CD4-positive, alpha-beta memory T cell (primary cell): ENCODE measurements around the gene VENTX. TPM values are rescaled to one million over a fixed set of nuclear protein-coding genes. Genes with fewer than 3 reads are reported as not detected.
"Not testable (repeated sequence)": the region's sequence is repeated elsewhere in the genome, so short reads cannot be mapped to it uniquely, and the experiment has no call there.

Source experiments
- CTCF ChIA-PET: fragments of 350-600 bp; sonication (Branson Sonifier 250); formaldehyde crosslinking; loops from one replicate; lab custom pipeline; 2021; ENCODE audit warnings: inconsistent platforms; ENCODE audit not compliant: partially characterized antibody; lab: Charles Lee
- POLR2A ChIA-PET: fragments of 350-600 bp; sonication (Branson Sonifier 250); formaldehyde crosslinking; loops from one replicate; lab custom pipeline; 2021; ENCODE audit not compliant: partially characterized antibody; lab: Charles Lee
- DNase-seq, 5 donors: peaks; one replicate each; pipeline versions ENCODE4 v3.0.0 to v3.0.0-alpha.2; 2020 to 2022; ENCODE audit warnings: mixed read lengths in 1 of 5
- H3K27ac ChIP-seq: one replicate; pipeline ENCODE4 v1.7.0; 2013; ENCODE audit warnings: low read depth, low read length
- H3K27me3 ChIP-seq: 2 replicates; pipeline ENCODE4 v1.7.0; 2013; ENCODE audit warnings: mild to moderate bottlenecking, low read length, moderate library complexity; ENCODE audit not compliant: insufficient read depth
- H3K36me3 ChIP-seq: 2 replicates; pipeline ENCODE4 v1.7.0; 2013; ENCODE audit warnings: mild to moderate bottlenecking, low read length, moderate library complexity; ENCODE audit not compliant: insufficient read depth
- H3K4me1 ChIP-seq: 2 replicates; pipeline ENCODE4 v1.7.0; 2013; ENCODE audit warnings: mild to moderate bottlenecking, low read length, moderate library complexity; ENCODE audit not compliant: insufficient read depth
- H3K4me3 ChIP-seq, 2 donors: one replicate each; pipeline ENCODE4 v1.7.0; 2013; ENCODE audit warnings: low read length in 2 of 2, mild to moderate bottlenecking in 1 of 2
- H3K9me3 ChIP-seq, 2 donors: one replicate each; pipeline ENCODE4 v1.7.0; 2013; ENCODE audit warnings: low read length in 2 of 2, control low read depth in 1 of 2; ENCODE audit not compliant: control insufficient read depth in 1 of 2
- H3K27ac Mint-ChIP-seq, 7 donors: one replicate each; pipeline ENCODE4 v1.8.0; 2020 to 2021; ENCODE audit warnings: mixed read lengths in 7 of 7, mild to moderate bottlenecking in 6 of 7, inconsistent platforms in 3 of 7, moderate library complexity in 3 of 7
- H3K27me3 Mint-ChIP-seq, 2 donors: one replicate each; pipeline ENCODE4 v1.8.0; 2020 to 2021; ENCODE audit warnings: mixed read lengths in 2 of 2
- H3K36me3 Mint-ChIP-seq, 2 donors: one replicate each; pipeline ENCODE4 v1.8.0; 2020 to 2021; ENCODE audit warnings: mixed read lengths in 2 of 2, inconsistent platforms in 1 of 2, mild to moderate bottlenecking in 1 of 2
- H3K4me1 Mint-ChIP-seq, 4 donors: one replicate each; pipeline ENCODE4 v1.8.0; 2020 to 2021; ENCODE audit warnings: mixed read lengths in 4 of 4, mild to moderate bottlenecking in 1 of 4
- H3K4me3 Mint-ChIP-seq, 8 donors: one replicate each; pipeline ENCODE4 v1.8.0; 2020 to 2021; ENCODE audit warnings: mixed read lengths in 8 of 8, mild to moderate bottlenecking in 7 of 8, moderate library complexity in 6 of 8, inconsistent platforms in 3 of 8
- H3K9me3 Mint-ChIP-seq, 8 donors: one replicate each; pipeline ENCODE4 v1.8.0; 2020 to 2021; ENCODE audit warnings: mixed read lengths in 8 of 8, mild to moderate bottlenecking in 5 of 8, inconsistent platforms in 3 of 8, moderate library complexity in 1 of 8
- intact Hi-C: fragments of 100-400 bp; cut with micrococcal nuclease; formaldehyde crosslinking; loops from one replicate; pipeline ENCODE4 v1.15.1; 2023
- polyA plus RNA-seq, 2 donors: library from polyadenylated mRNA; unstranded; fragments of 300-500 nt; fragmentation: Illumina TruSeq; gene quantifications; one replicate each; pipeline ENCODE4 v1.2.3, GENCODE V29; 2021
- total RNA-seq, 2 experiments: library from RNA; stranded (reverse); gene quantifications; one replicate each; pipeline ENCODE4 v1.2.3, GENCODE V29; 2021

VENTX gene
- total and polyA plus RNA-seq, 4 experiments from 2014 or later, result not detected

- Histone ChIP-seq H3K4me1 (peaks cover 11% of the 10 kb centered on the region), H3K9me3 (no peaks in the 10 kb centered on the region), H3K27ac (no peak overlapping the region), H3K4me3 (no peak overlapping the region), H3K36me3 (no peaks in the 10 kb centered on the region), H3K27me3 (no peaks in the 10 kb centered on the region)
- peaks cover 11 to 14% of the 10 kb centered on the region in 2 donors for H3K27me3 Mint-ChIP-seq
- H3K27ac Mint-ChIP-seq, result no peak overlapping the region
- intact Hi-C loops, result no loop called here
- H3K9me3 Mint-ChIP-seq, result no peaks in the 10 kb centered on the region
- CTCF ChIA-PET, result no interaction called here
- no peak for DNase-seq
- H3K4me3 Mint-ChIP-seq, result no peak overlapping the region
- no peaks in the 10 kb centered on the region for H3K36me3 Mint-ChIP-seq
- H3K4me1 Mint-ChIP-seq, result peaks cover 0 to 9% (median 8%) of the 10 kb centered on the region in 4 donors
- POLR2A ChIA-PET, result no interaction called here
These were observed 16.3 kb upstream of the VENTX start for GRCh38 chr10:133221331-133221730.

GRCh38 chr10:133221756-133222155 is 15.9 kb upstream of the VENTX start:
- DNase-seq, H3K4me3 Mint-ChIP-seq, H3K27ac ChIP-seq, intact Hi-C loops, POLR2A ChIA-PET, H3K9me3 ChIP-seq, H3K36me3 ChIP-seq, H3K36me3 Mint-ChIP-seq, H3K27ac Mint-ChIP-seq, CTCF ChIA-PET, H3K4me3 ChIP-seq, H3K27me3 ChIP-seq, H3K9me3 Mint-ChIP-seq: not testable (repeated sequence)
- Mint-ChIP-seq H3K27me3 (peaks cover 15 to 17% of the 10 kb centered on the region in 2 donors), H3K4me1 (peaks cover 0 to 13% (median 12%) of the 10 kb centered on the region in 4 donors)
- peaks cover 14% of the 10 kb centered on the region for H3K4me1 ChIP-seq

GRCh38 chr10:133224076-133224475 is 13.6 kb upstream of the VENTX start:
- Mint-ChIP-seq H3K27ac (peak overlapping the region in 1 of 7 donors; percentile 30), H3K27me3 (peaks cover 21 to 28% of the 10 kb centered on the region in 2 donors), H3K36me3 (no peaks in the 10 kb centered on the region), H3K4me1 (peaks cover 0 to 19% (median 14%) of the 10 kb centered on the region in 4 donors), H3K9me3 (no peaks in the 10 kb centered on the region), H3K4me3 (no peak overlapping the region)
- H3K9me3 ChIP-seq, result no peaks in the 10 kb centered on the region
- CTCF ChIA-PET, result no interaction called here
- no peaks in the 10 kb centered on the region for H3K36me3 ChIP-seq
- intact Hi-C loops, result no loop called here
- no peaks in the 10 kb centered on the region for H3K27me3 ChIP-seq
- no peak overlapping the region for H3K4me3 ChIP-seq
- no peak for DNase-seq
- H3K4me1 ChIP-seq, result peaks cover 14% of the 10 kb centered on the region
- POLR2A ChIA-PET, result no interaction called here
- no peak overlapping the region for H3K27ac ChIP-seq

GRCh38 chr10:133224756-133225372 is 12.8 kb upstream of the VENTX start:
- Histone ChIP-seq H3K27ac (no peak overlapping the region), H3K27me3 (no peaks in the 10 kb centered on the region), H3K4me3 (no peak overlapping the region), H3K4me1 (peaks cover 14% of the 10 kb centered on the region), H3K9me3 (no peaks in the 10 kb centered on the region), H3K36me3 (no peaks in the 10 kb centered on the region)
- H3K36me3 Mint-ChIP-seq, result no peaks in the 10 kb centered on the region
- H3K27ac Mint-ChIP-seq, result no peak overlapping the region
- ChIA-PET CTCF (interaction anchor here (1.1 kb wide), 1 partner anchor 102 kb away, joined by 4 read pairs; no protein-coding TSS in a partner anchor), POLR2A (no interaction called here)
- H3K4me1 Mint-ChIP-seq, result peaks cover 2 to 24% (median 19%) of the 10 kb centered on the region in 4 donors
- no peak overlapping the region for H3K4me3 Mint-ChIP-seq
- DNase-seq, result no peak
- peaks cover 24 to 33% of the 10 kb centered on the region in 2 donors for H3K27me3 Mint-ChIP-seq
- intact Hi-C loops, result no loop called here
- H3K9me3 Mint-ChIP-seq, result no peaks in the 10 kb centered on the region

GRCh38 chr10:133225707-133226191 is 11.9 kb upstream of the VENTX start:
- H3K27me3 Mint-ChIP-seq, result peaks cover 24 to 33% of the 10 kb centered on the region in 2 donors
- POLR2A ChIA-PET, result no interaction called here

GRCh38 chr10:133226251-133226808 is 11.3 kb upstream of the VENTX start:
- no peak overlapping the region for H3K27ac Mint-ChIP-seq
- DNase-seq, result no peak
- H3K9me3 Mint-ChIP-seq, result no peaks in the 10 kb centered on the region
- intact Hi-C loops, result no loop called here
- Histone ChIP-seq H3K27ac (no peak overlapping the region), H3K27me3 (no peaks in the 10 kb centered on the region), H3K4me1 (peaks cover 14% of the 10 kb centered on the region), H3K36me3 (no peaks in the 10 kb centered on the region), H3K9me3 (no peaks in the 10 kb centered on the region), H3K4me3 (no peak overlapping the region)
- ChIA-PET POLR2A (no interaction called here), CTCF (interaction anchor here (1.1 to 1.3 kb wide), 2 partner anchors 83 to 103 kb away, joined by 4 to 5 read pairs; no protein-coding TSS in a partner anchor)
- H3K4me3 Mint-ChIP-seq, result peak overlapping the region in 5 of 8 donors; percentile 13 to 48 (median 21)
- peaks cover 23 to 34% of the 10 kb centered on the region in 2 donors for H3K27me3 Mint-ChIP-seq
- H3K4me1 Mint-ChIP-seq, result peaks cover 2 to 24% (median 20%) of the 10 kb centered on the region in 4 donors
- no peaks in the 10 kb centered on the region for H3K36me3 Mint-ChIP-seq

More at GRCh38 chr10:133225707-133226191, 11.9 kb upstream of the VENTX start:
- CTCF ChIA-PET, result interaction anchor here (1.1 kb wide), 1 partner anchor 103 kb away, joined by 4 read pairs; no protein-coding TSS in a partner anchor
- H3K27ac Mint-ChIP-seq, result no peak overlapping the region
- peaks cover 2 to 24% (median 19%) of the 10 kb centered on the region in 4 donors for H3K4me1 Mint-ChIP-seq
- Histone ChIP-seq H3K27ac (no peak overlapping the region), H3K27me3 (no peaks in the 10 kb centered on the region), H3K9me3 (no peaks in the 10 kb centered on the region), H3K36me3 (no peaks in the 10 kb centered on the region), H3K4me1 (peaks cover 14% of the 10 kb centered on the region), H3K4me3 (no peak overlapping the region)
- H3K4me3 Mint-ChIP-seq, result peak overlapping the region in 4 of 8 donors; percentile 13 to 49 (median 44)
- DNase-seq, result no peak
- no peaks in the 10 kb centered on the region for H3K9me3 Mint-ChIP-seq
- intact Hi-C loops, result no loop called here
- H3K36me3 Mint-ChIP-seq, result no peaks in the 10 kb centered on the region

GRCh38 chr10:133227256-133227655 is 10.4 kb upstream of the VENTX start:
- DNase-seq, result no peak
- peaks cover 28 to 39% of the 10 kb centered on the region in 2 donors for H3K27me3 Mint-ChIP-seq

More at GRCh38 chr10:133227256-133227655, 10.4 kb upstream of the VENTX start:
- intact Hi-C loops, result no loop called here
- H3K4me3 Mint-ChIP-seq, result no peak overlapping the region
- Histone ChIP-seq H3K4me3 (no peak overlapping the region), H3K4me1 (peaks cover 14% of the 10 kb centered on the region), H3K36me3 (no peaks in the 10 kb centered on the region), H3K27ac (no peak overlapping the region), H3K9me3 (no peaks in the 10 kb centered on the region), H3K27me3 (peaks cover 4% of the 10 kb centered on the region)
- ChIA-PET CTCF (interaction anchor here (0.7 to 1.3 kb wide), 2 partner anchors 83 to 84 kb away, joined by 3 to 5 read pairs; no protein-coding TSS in a partner anchor), POLR2A (no interaction called here)
- no peaks in the 10 kb centered on the region for H3K9me3 Mint-ChIP-seq
- H3K4me1 Mint-ChIP-seq, result peaks cover 2 to 26% (median 22%) of the 10 kb centered on the region in 4 donors
- H3K36me3 Mint-ChIP-seq, result no peaks in the 10 kb centered on the region
- no peak overlapping the region for H3K27ac Mint-ChIP-seq
